ENCODE measurements around the gene CSNK1D. TPM values are rescaled to one million over a fixed set of nuclear protein-coding genes. Genes with fewer than 3 reads are reported as not detected.

Gene CSNK1D
- total and polyA plus RNA-seq, 4 donors, result 72.7 to 160 (median 123) TPM

- WGBS, 2 donors, result 68 to 74% methylated on average over 27 of the region's 27 CpGs
- ATAC-seq (ENCODE audit: insufficient read depth, low FRiP score) (no peak), DNase-seq (no peak)
- no peak overlapping the region for H3K27ac ChIP-seq (ENCODE audit: low read depth in 1 of 2, low read length in 1 of 2)
- H3K27me3 ChIP-seq (ENCODE audit: control insufficient read depth in 3 of 3, insufficient read depth in 3 of 3, low read length in 2 of 3), result peaks cover 0 to 12% (median 2%) of the 10 kb centered on the region in 3 donors
- H3K4me1 ChIP-seq (ENCODE audit: control insufficient read depth in 5 of 5, insufficient read depth in 5 of 5, low read length in 5 of 5), result peaks cover 0 to 7% (median 3%) of the 10 kb centered on the region in 5 donors
- H3K9me3 ChIP-seq (ENCODE audit: control insufficient read depth in 4 of 4, insufficient read depth in 3 of 4, low read length in 3 of 4), result no peaks in the 10 kb centered on the region
- no peak for TF ChIP-seq CTCF (IDR thresholded peaks at IDR 0.05; ENCODE audit: control extremely low read depth, extremely low read depth)
- no peak overlapping the region for H3K9ac ChIP-seq (ENCODE audit: insufficient read depth in 1 of 2, low read length in 2 of 2)
- no peak overlapping the region for H3K4me3 ChIP-seq
- no peaks in the 10 kb centered on the region for H3K36me3 ChIP-seq (ENCODE audit: control insufficient read depth in 4 of 4, insufficient read depth in 4 of 4, low read length in 4 of 4)
Measured at GRCh38 chr17:82314012-82314726, 40.7 kb upstream of the CSNK1D start.

- H3K27ac ChIP-seq (ENCODE audit: low read depth in 1 of 2, low read length in 1 of 2), result no peak overlapping the region
- no peak overlapping the region for H3K4me3 ChIP-seq
- TF ChIP-seq CTCF (IDR thresholded peaks at IDR 0.05; ENCODE audit: control extremely low read depth, extremely low read depth), result no peak
- H3K27me3 ChIP-seq (ENCODE audit: control insufficient read depth in 3 of 3, insufficient read depth in 3 of 3, low read length in 2 of 3), result peaks cover 0 to 12% (median 2%) of the 10 kb centered on the region in 3 donors
- no peak overlapping the region for H3K9ac ChIP-seq (ENCODE audit: insufficient read depth in 1 of 2, low read length in 2 of 2)
- H3K4me1 ChIP-seq (ENCODE audit: control insufficient read depth in 5 of 5, insufficient read depth in 5 of 5, low read length in 5 of 5), result peaks cover 0 to 7% (median 3%) of the 10 kb centered on the region in 5 donors
- DNase-seq, result no peak
- H3K9me3 ChIP-seq (ENCODE audit: control insufficient read depth in 4 of 4, insufficient read depth in 3 of 4, low read length in 3 of 4), result no peaks in the 10 kb centered on the region
- no peak for ATAC-seq (ENCODE audit: insufficient read depth, low FRiP score)
- 80 to 87% methylated on average over 28 of the region's 28 CpGs for WGBS, 2 donors
- no peaks in the 10 kb centered on the region for H3K36me3 ChIP-seq (ENCODE audit: control insufficient read depth in 4 of 4, insufficient read depth in 4 of 4, low read length in 4 of 4)
Measured at GRCh38 chr17:82313195-82314011, 39.9 kb upstream of the CSNK1D start.

GRCh38 chr17:82311971-82312370 lies 38.5 kb upstream of the CSNK1D start:
- peaks cover 0 to 6% (median 3%) of the 10 kb centered on the region in 5 donors for H3K4me1 ChIP-seq (ENCODE audit: control insufficient read depth in 5 of 5, insufficient read depth in 5 of 5, low read length in 5 of 5)
- WGBS, 2 donors, result 90 to 93% methylated on average over 13 of the region's 13 CpGs
- no peaks in the 10 kb centered on the region for H3K36me3 ChIP-seq (ENCODE audit: control insufficient read depth in 4 of 4, insufficient read depth in 4 of 4, low read length in 4 of 4)
- peaks cover 0 to 12% (median 2%) of the 10 kb centered on the region in 3 donors for H3K27me3 ChIP-seq (ENCODE audit: control insufficient read depth in 3 of 3, insufficient read depth in 3 of 3, low read length in 2 of 3)
- ATAC-seq (ENCODE audit: insufficient read depth, low FRiP score), result no peak
- H3K9ac ChIP-seq (ENCODE audit: insufficient read depth in 1 of 2, low read length in 2 of 2), result no peak overlapping the region
- H3K4me3 ChIP-seq, result no peak overlapping the region
- no peak for TF ChIP-seq CTCF (IDR thresholded peaks at IDR 0.05; ENCODE audit: control extremely low read depth, extremely low read depth)
- H3K27ac ChIP-seq (ENCODE audit: low read depth in 1 of 2, low read length in 1 of 2), result no peak overlapping the region
- no peak for DNase-seq
- H3K9me3 ChIP-seq (ENCODE audit: control insufficient read depth in 4 of 4, insufficient read depth in 3 of 4, low read length in 3 of 4), result no peaks in the 10 kb centered on the region
